A673 (cell line): ENCODE data around the gene MTFMT. TPM values are rescaled to one million over a fixed set of nuclear protein-coding genes. Genes with fewer than 3 reads are reported as not detected.
"Not testable (repeated sequence)": the region's sequence is repeated elsewhere in the genome, so short reads cannot be mapped to it uniquely, and the experiment has no call there.

ENCODE experiments used
- BruUV-seq: library from RNA; stranded (reverse); fragments of 400-500 nt; replicated peaks from 2 replicates; lab custom pipeline; 2021; lab: Mats Ljungman, UMichigan
- CTCF ChIA-PET: fragments of 300-600 bp; sonication (Branson Sonifier 250); formaldehyde crosslinking; loops from one replicate; lab custom pipeline; 2022; ENCODE audit warnings: antibody characterized with exemption; lab: Charles Lee
- POLR2A ChIA-PET: fragments of 300-600 bp; sonication (Branson Sonifier 250); formaldehyde crosslinking; loops from one replicate; lab custom pipeline; 2022; ENCODE audit warnings: antibody characterized with exemption; ENCODE audit not compliant: low non-redundant PET; lab: Charles Lee
- DNase-seq: peaks from one replicate; pipeline ENCODE4 v3.0.0-alpha.2; 2015; ENCODE audit warnings: low spot score
- H3K27ac ChIP-seq: fragments of 200-600 bp; sonication (generic); 2 replicates; pipeline ENCODE4 v1.5.1; 2016; ENCODE audit warnings: mixed run types, low read depth, mild to moderate bottlenecking, mixed read lengths, antibody characterized with exemption, low read length; ENCODE audit not compliant: poor library complexity, severe bottlenecking
- H3K27me3 ChIP-seq: fragments of 200-600 bp; sonication (generic); replicated peaks from 2 replicates; pipeline ENCODE4 v1.6.1; 2017; ENCODE audit warnings: mixed run types, low read depth, mild to moderate bottlenecking, mixed read lengths, antibody characterized with exemption, low read length; ENCODE audit not compliant: insufficient read depth, poor library complexity
- H3K36me3 ChIP-seq: fragments of 200-600 bp; sonication (generic); 2 replicates; pipeline ENCODE4 v1.6.1; 2016; ENCODE audit warnings: mixed run types, mild to moderate bottlenecking, mixed read lengths, antibody characterized with exemption, low read length; ENCODE audit not compliant: insufficient read depth, poor library complexity, severe bottlenecking
- H3K4me1 ChIP-seq: fragments of 200-600 bp; sonication (generic); 2 replicates; pipeline ENCODE4 v1.6.1; 2017; ENCODE audit warnings: mixed run types, mild to moderate bottlenecking, mixed read lengths, antibody characterized with exemption, low read length; ENCODE audit not compliant: insufficient read depth, poor library complexity, severe bottlenecking
- H3K4me3 ChIP-seq: fragments of 200-600 bp; sonication (generic); 2 replicates; pipeline ENCODE4 v1.5.1; 2016; ENCODE audit warnings: low read depth, mixed run types, mild to moderate bottlenecking, mixed read lengths, low read length; ENCODE audit not compliant: poor library complexity, severe bottlenecking
- H3K9me3 ChIP-seq: fragments of 200-600 bp; sonication (generic); 2 replicates; pipeline ENCODE4 v1.6.1; 2016; ENCODE audit warnings: mixed run types, low read depth, mild to moderate bottlenecking, mixed read lengths, antibody characterized with exemption, low read length; ENCODE audit not compliant: poor library complexity, severe bottlenecking
- CTCF ChIP-seq: fragments of 300-800, 200-600 bp; sonication (generic); conservative IDR thresholded peaks from 2 replicates; pipeline ENCODE4 v1.5.1; 2017; ENCODE audit warnings: low read depth, mild to moderate bottlenecking, antibody characterized with exemption, low read length, moderate library complexity, mixed read lengths
- EZH2 ChIP-seq: fragments of 200-600 bp; sonication (generic); IDR thresholded peaks from 2 replicates; pipeline ENCODE4 v1.6.1; 2017; ENCODE audit warnings: borderline replicate concordance, low read depth, mild to moderate bottlenecking, mixed read lengths, antibody characterized with exemption, low read length; ENCODE audit not compliant: poor library complexity, severe bottlenecking
- intact Hi-C: fragments of 100-400 bp; cut with micrococcal nuclease; formaldehyde crosslinking; loops from one replicate; pipeline ENCODE4 v1.10.0; 2022; ENCODE audit not compliant: unreplicated experiment
- total RNA-seq: library from RNA; stranded (reverse); gene quantifications from 2 replicates; pipeline ENCODE4 v1.2.3, GENCODE V29; 2021

The MTFMT gene
- total RNA-seq, 1 experiment from 2014 or later, result 26.2 TPM

GRCh38 chr15:65076486-65077290, 47.2 kb upstream of the MTFMT start, which contains the start of gene KBTBD13:
Gene KBTBD13, plus strand, starts transcription at chr15:65076746. Its CDS starts 70 bp downstream, at chr15:65076816.
- Histone ChIP-seq H3K36me3 (no peaks in the 10 kb centered on the region), H3K4me3 (no peak within 1 kb of the TSS), H3K9me3 (no peaks in the 10 kb centered on the region), H3K4me1 (no peaks in the 10 kb centered on the region), H3K27me3 (no peaks in the 10 kb centered on the region), H3K27ac (no peak within 1 kb of the TSS)
- intact Hi-C loops, result no loop called here
- DNase-seq, result no peak
- POLR2A ChIA-PET, result no interaction called here
- no peak for TF ChIP-seq EZH2
- no TSS peak for BruUV-seq
- CTCF ChIA-PET, result no interaction called here

GRCh38 chr15:65075607-65076395, 46.4 kb upstream of the MTFMT start:
- H3K9me3 ChIP-seq, CTCF ChIA-PET, DNase-seq, intact Hi-C loops, H3K27me3 ChIP-seq, H3K4me3 ChIP-seq, BruUV-seq, H3K36me3 ChIP-seq, H3K4me1 ChIP-seq, POLR2A ChIA-PET, H3K27ac ChIP-seq: not testable (repeated sequence)

DNA sequence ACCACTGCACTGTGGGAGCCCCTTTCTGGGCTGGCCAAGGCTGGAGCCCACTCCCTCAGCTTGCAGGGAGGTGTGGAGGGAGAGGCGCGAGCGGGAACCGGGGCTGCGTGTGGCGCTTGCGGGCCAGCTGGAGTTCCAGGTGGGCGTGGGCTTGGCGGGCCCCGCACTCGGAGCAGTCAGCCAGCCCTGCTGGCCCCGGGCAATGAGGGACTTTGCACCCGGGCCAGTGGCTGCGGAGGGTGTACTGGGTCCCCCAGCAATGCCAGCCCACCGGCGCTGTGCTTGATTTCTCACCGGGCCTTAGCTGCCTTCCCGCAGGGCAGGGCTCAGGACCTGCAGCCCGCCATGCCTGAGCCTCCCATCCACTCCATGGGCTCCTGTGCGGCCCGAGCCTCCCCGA, 45.5 kb upstream of the MTFMT start:
- H3K27me3 ChIP-seq, BruUV-seq, H3K27ac ChIP-seq, H3K4me3 ChIP-seq, H3K9me3 ChIP-seq, H3K4me1 ChIP-seq, H3K36me3 ChIP-seq, CTCF ChIA-PET, DNase-seq, POLR2A ChIA-PET, intact Hi-C loops: not testable (repeated sequence)

- no peak for DNase-seq
- H3K4me1 ChIP-seq, result peaks cover 9% of the 10 kb centered on the region
- no TSS peak for BruUV-seq
- CTCF ChIA-PET, result no interaction called here
- intact Hi-C loops, result no loop called here
- POLR2A ChIA-PET, result no interaction called here
- H3K36me3 ChIP-seq, result no peaks in the 10 kb centered on the region
- TF ChIP-seq CTCF (no peak), EZH2 (no peak)
- H3K27ac ChIP-seq, result no peak overlapping the region
- no peaks in the 10 kb centered on the region for H3K9me3 ChIP-seq
- no peaks in the 10 kb centered on the region for H3K27me3 ChIP-seq
- no peak overlapping the region for H3K4me3 ChIP-seq
Measured at GRCh38 chr15:65072617-65073016, 43.2 kb upstream of the MTFMT start.
